Keratinocyte (primary cell): Measurements from ENCODE around the gene ATF7.

Experiments
- CTCF ChIP-seq, 3 experiments: IDR thresholded peaks in 1 of 3; conservative IDR thresholded peaks in 1 of 3; optimal IDR thresholded peaks in 1 of 3; 2 replicates in 2 of 3; 3 replicates in 1 of 3; pipeline versions ENCODE3 to v1.5.1; 2011; ENCODE audit warnings: low read length in 3 of 3, mild to moderate bottlenecking in 3 of 3, moderate library complexity in 2 of 3, control low read depth in 1 of 3, inconsistent platforms in 1 of 3; ENCODE audit not compliant: insufficient read depth in 2 of 3; ENCODE audit errors: extremely low read depth in 1 of 3
- EZH2 ChIP-seq: IDR thresholded peaks from one replicate; pipeline ENCODE4 v1.6.1; 2012; ENCODE audit warnings: inconsistent platforms, mild to moderate bottlenecking, low read length, moderate library complexity

- TF ChIP-seq CTCF (optimal IDR thresholded peaks at IDR 0.05 in 1 of 3, IDR thresholded peaks at IDR 0.05 in 1 of 3, conservative IDR thresholded peaks at IDR 0.05 in 1 of 3; ENCODE audit: extremely low read depth in 1 of 3, insufficient read depth in 2 of 3, low read length in 3 of 3) (no peak), EZH2 (no peak)
These were observed 92.7 kb downstream of the ATF7 start for GRCh38 chr12:53533471-53533870.
